ENCODE results near the gene CCR6. TPM values are rescaled to one million over a fixed set of nuclear protein-coding genes. Genes with fewer than 3 reads are reported as not detected.
"Not testable (repeated sequence)": the region's sequence is repeated elsewhere in the genome, so short reads cannot be mapped to it uniquely, and the experiment has no call there.

The CCR6 gene
- polyA plus RNA-seq, 1 experiment, result not detected

- H3K27me3 ChIP-seq (ENCODE audit: control insufficient read depth, insufficient read depth, low read length); POLR2A ChIA-PET; DNase-seq (ENCODE audit: low read depth); H3K36me3 ChIP-seq (ENCODE audit: control insufficient read depth, insufficient read depth, low read length); CTCF ChIA-PET; H3K4me3 ChIP-seq (ENCODE audit: low read depth, low read length): not testable (repeated sequence)
These were observed 57.2 kb downstream of the CCR6 start for GRCh38 chr6:167180086-167180485.

- H3K27me3 ChIP-seq (ENCODE audit: control insufficient read depth, insufficient read depth, low read length); POLR2A ChIA-PET; CTCF ChIA-PET; H3K36me3 ChIP-seq (ENCODE audit: control insufficient read depth, insufficient read depth, low read length); DNase-seq (ENCODE audit: low read depth); H3K4me3 ChIP-seq (ENCODE audit: low read depth, low read length): not testable (repeated sequence)
These were observed 58.5 kb downstream of the CCR6 start for GRCh38 chr6:167181351-167181750.

GRCh38 chr6:167182913-167183314, 60.0 kb downstream of the CCR6 start:
- H3K27me3 ChIP-seq (ENCODE audit: control insufficient read depth, insufficient read depth, low read length); H3K36me3 ChIP-seq (ENCODE audit: control insufficient read depth, insufficient read depth, low read length); DNase-seq (ENCODE audit: low read depth); H3K4me3 ChIP-seq (ENCODE audit: low read depth, low read length); POLR2A ChIA-PET; CTCF ChIA-PET: not testable (repeated sequence)

DNA sequence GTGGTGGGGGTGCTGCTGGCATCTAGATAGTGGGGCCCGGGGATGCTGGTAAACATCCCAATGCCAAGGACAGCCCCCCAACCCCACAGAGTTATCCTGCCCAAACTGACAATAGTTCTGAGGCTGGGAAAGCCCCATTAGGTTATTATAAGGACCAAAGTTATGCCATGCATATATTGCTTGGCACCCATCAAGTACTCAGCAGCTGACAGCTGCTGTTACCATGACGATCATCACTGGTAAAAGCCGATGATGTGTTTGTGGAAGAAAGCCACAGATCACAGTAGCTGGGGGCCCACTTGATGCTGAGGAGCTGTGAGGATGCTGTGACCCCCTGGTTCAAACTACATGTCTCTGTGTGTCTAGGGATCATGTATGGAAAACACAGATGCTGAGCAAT, 62.2 kb downstream of the CCR6 start:
- DNase-seq (ENCODE audit: low read depth); CTCF ChIA-PET; H3K36me3 ChIP-seq (ENCODE audit: control insufficient read depth, insufficient read depth, low read length); H3K4me3 ChIP-seq (ENCODE audit: low read depth, low read length); H3K27me3 ChIP-seq (ENCODE audit: control insufficient read depth, insufficient read depth, low read length); POLR2A ChIA-PET: not testable (repeated sequence)

DNA sequence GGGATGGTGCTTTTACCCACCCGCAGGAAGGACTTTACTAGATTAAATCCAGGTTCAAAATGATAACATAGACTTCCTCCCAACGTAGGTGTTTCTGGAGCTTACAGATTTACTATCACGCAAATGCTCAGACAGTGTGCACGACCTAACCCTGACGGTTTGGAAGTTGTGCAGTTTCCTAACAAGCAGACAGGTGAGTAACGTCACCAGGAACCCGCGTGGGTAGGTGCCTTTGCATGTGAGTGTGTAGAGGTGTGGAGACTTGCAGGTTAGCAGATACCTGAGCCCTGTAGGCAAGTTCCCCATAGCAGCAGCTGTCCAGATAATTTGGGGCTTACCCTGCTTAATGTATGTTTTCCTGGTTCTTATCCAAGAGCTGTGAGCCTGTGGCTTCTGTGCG, 64.4 kb downstream of the CCR6 start:
- POLR2A ChIA-PET; H3K36me3 ChIP-seq (ENCODE audit: control insufficient read depth, insufficient read depth, low read length): not testable (repeated sequence)

More for the DNA sequence above, 64.4 kb downstream of the CCR6 start:
- H3K4me3 ChIP-seq (ENCODE audit: low read depth, low read length); DNase-seq (ENCODE audit: low read depth); H3K27me3 ChIP-seq (ENCODE audit: control insufficient read depth, insufficient read depth, low read length); CTCF ChIA-PET: not testable (repeated sequence)

Other genes with a start within 250 kb of the CCR6 start
- gene RNASET2, start 166.5 kb upstream of the CCR6 start, polyA plus RNA-seq (2011; rRNA removed), result 24.7 and 28.4 TPM in 2 replicates
- 5.6 and 15.5 TPM in 2 replicates for gene CEP43, start 123.7 kb upstream of the CCR6 start, polyA plus RNA-seq (2011; rRNA removed)
- not detected in 2 replicates for gene GPR31, start 34.9 kb downstream of the CCR6 start, polyA plus RNA-seq (2011; rRNA removed)
- not detected in 2 replicates for gene UNC93A, start 168.2 kb downstream of the CCR6 start, polyA plus RNA-seq (2011; rRNA removed)
- not detected in 2 replicates for gene TTLL2, start 202.0 kb downstream of the CCR6 start, polyA plus RNA-seq (2011; rRNA removed)

All from BJ (cell line).